Brain microvascular endothelial cell (primary cell): ENCODE data around the gene SNX33.

Experiments used
- DNase-seq: peaks from one replicate; pipeline ENCODE4 v3.0.0-alpha.2; 2020
- H3K27ac ChIP-seq: fragments of 250-450 bp; sonication (Bioruptor Pico); 2 replicates; pipeline ENCODE4 v1.5.1; 2020; ENCODE audit warnings: mild to moderate bottlenecking, moderate library complexity
- H3K27me3 ChIP-seq: fragments of 250-450 bp; sonication (Bioruptor Pico); replicated peaks from 2 replicates; pipeline ENCODE4 v1.5.1; 2020; ENCODE audit warnings: mild to moderate bottlenecking
- H3K36me3 ChIP-seq: fragments of 250-450 bp; sonication (Bioruptor Pico); replicated peaks from 2 replicates; pipeline ENCODE4 v1.5.1; 2020; ENCODE audit warnings: mild to moderate bottlenecking
- H3K4me3 ChIP-seq: 2 replicates; pipeline ENCODE4 v1.5.1; 2011; ENCODE audit warnings: low read depth, mild to moderate bottlenecking, control low read depth, low read length, moderate library complexity
- in situ Hi-C: cut with HindIII; loops from 2 replicates; pipeline ENCODE4 v1.10.0; 2017; ENCODE audit warnings: low sequenced_read_pairs, low pct_ligation_motif_present
- TF ChIP-seq, protein P1 (sequence below): IDR thresholded peaks from 2 replicates; pipeline ENCODE4 v1.5.1; 2011; ENCODE audit warnings: low read depth, mild to moderate bottlenecking, moderate library complexity, low read length, control low read depth, inconsistent platforms; ENCODE audit errors: missing control alignments

Gene SNX33

DNA sequence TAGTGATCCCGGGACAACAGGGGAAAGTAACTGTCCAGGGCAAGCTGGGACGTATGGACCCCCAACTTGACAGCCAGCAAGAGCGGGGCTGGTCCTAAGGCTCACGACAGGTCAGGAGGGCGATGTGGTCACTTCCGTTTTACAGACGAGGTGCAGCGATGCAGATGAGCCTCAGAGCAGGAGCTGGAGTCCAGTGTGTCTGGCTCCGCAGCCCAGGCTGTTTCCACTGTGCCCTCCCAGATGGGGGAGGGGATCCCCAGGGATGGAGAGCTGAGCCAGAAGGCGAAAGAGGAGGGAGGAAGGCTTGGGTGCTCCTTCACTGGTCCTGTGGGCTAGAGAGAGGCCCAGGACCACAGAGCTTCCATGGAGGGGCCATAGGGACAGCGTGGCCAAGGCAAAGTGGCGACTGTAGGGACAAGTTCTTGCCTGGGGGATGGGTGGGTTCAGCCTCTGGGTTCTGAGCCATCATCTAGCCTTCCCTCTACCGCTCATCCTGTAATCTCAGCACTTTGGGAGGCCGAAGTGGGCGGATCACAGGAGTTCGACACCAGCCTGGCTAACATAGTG is 5.7 kb downstream of the SNX33 start:
- no peak overlapping the region for H3K4me3 ChIP-seq
- H3K36me3 ChIP-seq = peaks cover 36% of the 10 kb centered on the region
- in situ Hi-C loops = no loop called here
- no peak overlapping the region for H3K27ac ChIP-seq
- TF ChIP-seq, protein P1, sequence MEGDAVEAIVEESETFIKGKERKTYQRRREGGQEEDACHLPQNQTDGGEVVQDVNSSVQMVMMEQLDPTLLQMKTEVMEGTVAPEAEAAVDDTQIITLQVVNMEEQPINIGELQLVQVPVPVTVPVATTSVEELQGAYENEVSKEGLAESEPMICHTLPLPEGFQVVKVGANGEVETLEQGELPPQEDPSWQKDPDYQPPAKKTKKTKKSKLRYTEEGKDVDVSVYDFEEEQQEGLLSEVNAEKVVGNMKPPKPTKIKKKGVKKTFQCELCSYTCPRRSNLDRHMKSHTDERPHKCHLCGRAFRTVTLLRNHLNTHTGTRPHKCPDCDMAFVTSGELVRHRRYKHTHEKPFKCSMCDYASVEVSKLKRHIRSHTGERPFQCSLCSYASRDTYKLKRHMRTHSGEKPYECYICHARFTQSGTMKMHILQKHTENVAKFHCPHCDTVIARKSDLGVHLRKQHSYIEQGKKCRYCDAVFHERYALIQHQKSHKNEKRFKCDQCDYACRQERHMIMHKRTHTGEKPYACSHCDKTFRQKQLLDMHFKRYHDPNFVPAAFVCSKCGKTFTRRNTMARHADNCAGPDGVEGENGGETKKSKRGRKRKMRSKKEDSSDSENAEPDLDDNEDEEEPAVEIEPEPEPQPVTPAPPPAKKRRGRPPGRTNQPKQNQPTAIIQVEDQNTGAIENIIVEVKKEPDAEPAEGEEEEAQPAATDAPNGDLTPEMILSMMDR = no peak
- DNase-seq = no peak
- no peaks in the 10 kb centered on the region for H3K27me3 ChIP-seq

DNA sequence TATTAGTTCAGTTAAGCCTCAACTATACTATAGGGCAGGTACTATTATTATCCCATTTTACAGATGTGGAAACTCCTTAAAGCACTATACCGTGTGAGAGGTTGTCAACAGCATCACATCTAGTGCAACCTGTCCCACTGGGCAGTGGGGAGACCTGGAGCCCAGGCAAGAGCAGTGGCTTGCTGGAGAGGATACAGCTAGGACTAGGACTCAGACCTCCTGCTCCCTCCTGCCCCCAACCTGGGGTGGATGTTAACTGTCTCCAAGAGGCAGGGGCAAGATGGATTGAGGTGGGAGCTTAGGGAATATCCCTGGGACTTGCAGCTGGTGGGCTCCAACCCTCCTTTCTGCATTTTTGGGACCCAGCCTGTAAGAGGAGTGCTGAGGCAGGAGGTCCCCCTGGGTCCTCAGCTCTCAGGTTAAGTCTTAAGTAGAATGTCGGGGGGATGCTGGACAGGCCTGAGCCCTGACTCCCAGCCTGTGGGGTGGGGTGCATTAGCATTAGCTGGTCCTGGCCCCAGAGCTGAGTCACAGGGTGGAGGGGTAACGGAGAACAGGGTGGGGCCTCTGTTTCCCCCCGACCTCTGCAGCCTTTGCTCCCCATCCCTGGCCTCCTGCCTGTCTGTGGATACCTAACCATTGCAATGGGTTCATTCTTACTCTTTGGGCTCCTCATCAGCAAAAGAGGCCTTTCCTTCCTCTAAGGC is 6.6 kb downstream of the SNX33 start:
- Histone ChIP-seq H3K4me3 (no peak overlapping the region), H3K27me3 (no peaks in the 10 kb centered on the region), H3K27ac (no peak overlapping the region), H3K36me3 (peaks cover 39% of the 10 kb centered on the region)
- DNase-seq = no peak
- TF ChIP-seq, protein P1 = no peak
- in situ Hi-C loops = no loop called here

DNA sequence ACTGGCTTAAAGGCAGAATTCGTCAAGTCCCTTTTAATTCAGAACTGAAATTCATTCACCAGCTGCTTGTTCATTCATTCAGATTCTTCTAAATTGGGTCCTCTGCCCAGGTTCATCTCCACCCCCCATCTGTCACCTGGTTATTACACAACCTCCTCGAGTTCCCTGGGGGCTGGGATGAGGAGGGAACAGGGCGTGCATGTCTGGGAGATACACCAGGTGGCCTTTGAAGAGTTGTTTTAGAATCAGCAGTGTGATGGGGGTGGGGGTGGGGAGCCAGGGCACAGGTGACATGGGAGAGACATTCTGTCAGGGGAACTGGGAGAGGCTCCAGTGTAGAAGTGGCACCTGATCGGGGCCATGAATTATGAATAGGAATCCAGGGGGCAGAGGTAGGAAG is 8.2 kb downstream of the SNX33 start:
- H3K27me3 ChIP-seq = no peaks in the 10 kb centered on the region
- no peak overlapping the region for H3K27ac ChIP-seq
- H3K4me3 ChIP-seq = no peak overlapping the region
- TF ChIP-seq, protein P1 = no peak
- in situ Hi-C loops = no loop called here
- H3K36me3 ChIP-seq = peaks cover 30% of the 10 kb centered on the region
- no peak for DNase-seq

DNA sequence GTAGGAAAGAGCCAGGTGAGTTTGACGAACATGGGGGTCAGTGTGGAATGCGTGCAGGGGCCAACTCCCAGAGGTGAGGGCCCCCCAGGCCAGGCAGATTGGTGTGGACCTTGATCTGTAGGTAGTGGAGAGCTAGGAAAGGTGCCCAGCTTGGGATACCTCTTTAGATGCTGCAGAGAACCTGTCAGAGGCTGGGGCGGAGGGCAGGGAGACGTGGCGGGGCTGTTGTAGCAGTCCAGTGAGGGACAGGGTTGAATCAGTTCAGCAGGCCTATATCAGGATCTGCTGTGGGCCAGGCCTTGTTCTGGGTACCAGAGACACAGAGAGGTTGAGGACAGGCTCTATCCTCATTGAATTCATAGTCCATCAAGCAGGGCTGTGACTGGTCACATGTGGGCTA is 8.6 kb downstream of the SNX33 start:
- no peaks in the 10 kb centered on the region for H3K27me3 ChIP-seq
- peaks cover 27% of the 10 kb centered on the region for H3K36me3 ChIP-seq
- TF ChIP-seq, protein P1 = no peak
- in situ Hi-C loops = no loop called here
- DNase-seq = no peak
- H3K4me3 ChIP-seq = no peak overlapping the region
- H3K27ac ChIP-seq = no peak overlapping the region

DNA sequence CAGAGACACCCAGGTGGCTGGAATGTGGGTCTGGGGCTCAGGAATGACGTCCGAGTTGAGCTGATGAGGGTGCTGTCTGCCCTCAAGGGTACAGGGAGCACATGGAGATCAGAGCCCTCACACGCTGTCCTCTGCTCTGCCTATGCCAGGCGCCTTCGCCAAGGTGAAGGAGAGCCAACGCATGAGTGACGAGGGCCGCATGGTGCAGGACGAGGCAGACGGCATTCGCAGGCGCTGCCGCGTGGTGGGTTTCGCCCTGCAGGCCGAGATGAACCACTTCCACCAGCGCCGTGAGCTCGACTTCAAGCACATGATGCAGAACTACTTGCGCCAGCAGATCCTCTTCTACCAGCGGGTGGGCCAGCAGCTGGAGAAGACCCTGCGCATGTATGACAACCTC is 9.1 kb downstream of the SNX33 start:
- H3K27ac ChIP-seq = no peak overlapping the region
- in situ Hi-C loops = no loop called here
- DNase-seq = no peak
- H3K4me3 ChIP-seq = no peak overlapping the region
- TF ChIP-seq, protein P1 = no peak
- no peaks in the 10 kb centered on the region for H3K27me3 ChIP-seq
- peaks cover 27% of the 10 kb centered on the region for H3K36me3 ChIP-seq
